Stomach (tissue), 9 donors: Measurements from ENCODE around the gene ADGRG2. TPM values are rescaled to one million over a fixed set of nuclear protein-coding genes. Genes with fewer than 3 reads are reported as not detected.

Experiments
- DNase-seq, 2 donors: peaks; one replicate each; pipeline versions ENCODE4 v3.0.0 to v3.0.0-alpha.2; 2013 to 2019
- H3K27ac ChIP-seq, 5 donors: fragments of 200-600 bp in 4 of 5; sonication (generic) in 4 of 5; one replicate each; pipeline ENCODE4 v1.5.1; 2013 to 2019; ENCODE audit warnings: mild to moderate bottlenecking in 1 of 5, moderate library complexity in 1 of 5
- H3K27me3 ChIP-seq, 3 donors: fragments of 200-600 bp; sonication (generic); one replicate each; pipeline ENCODE4 v1.5.1; 2017 to 2019; ENCODE audit warnings: mixed run types in 1 of 3
- H3K36me3 ChIP-seq, 4 donors: fragments of 200-600 bp; sonication (generic); 1 replicate in 3 of 4; 2 replicates in 1 of 4; pipeline ENCODE4 v1.5.1; 2016 to 2019
- H3K4me1 ChIP-seq, 4 donors: fragments of 200-600 bp; sonication (generic); one replicate each; pipeline ENCODE4 v1.5.1; 2016 to 2019
- H3K4me3 ChIP-seq, 4 donors: fragments of 200-600 bp; sonication (generic) in 3 of 4; one replicate each; pipeline ENCODE4 v1.5.1; 2016 to 2019; ENCODE audit warnings: mild to moderate bottlenecking in 1 of 4
- H3K9me3 ChIP-seq, 4 donors: fragments of 200-600 bp; sonication (generic); one replicate each; pipeline ENCODE4 v1.5.1; 2016 to 2019
- CTCF ChIP-seq, 7 experiments: fragments of 450-650 bp in 4 of 7; fragments of 200-600 bp in 3 of 7; sonication (generic) in 3 of 7; IDR thresholded peaks; one replicate each; pipeline ENCODE4 v1.5.1; 2016 to 2019; ENCODE audit warnings: antibody characterized with exemption in 7 of 7, control low read depth in 2 of 7, mild to moderate bottlenecking in 1 of 7
- EP300 ChIP-seq: sonication (generic); formaldehyde crosslinking; IDR thresholded peaks from one replicate; pipeline ENCODE4 v1.6.1; 2017; ENCODE audit warnings: antibody characterized with exemption
- POLR2A ChIP-seq, 4 donors: fragments of 450-650 bp; IDR thresholded peaks; one replicate each; pipeline ENCODE4 v1.6.1; 2016; ENCODE audit warnings: antibody characterized with exemption in 4 of 4, control low read depth in 2 of 4, mild to moderate bottlenecking in 1 of 4, moderate library complexity in 1 of 4
- POLR2AphosphoS5 ChIP-seq, 3 donors: sonication (generic); formaldehyde crosslinking; IDR thresholded peaks; one replicate each; pipeline ENCODE4 v1.6.1; 2016; ENCODE audit warnings: antibody characterized with exemption in 3 of 3
- WGBS, 5 donors: extraction: QIAGEN DNeasy Blood & Tissue Kit in 3 of 5; methylation state at CpG; one replicate each; pipeline versions ENCODE4 v1.1.5 to v1.1.7; 2013 to 2018; 5-methylcytosine and 5-hydroxymethylcytosine counted together
- intact Hi-C: fragments of 100-400 bp; cut with DNase I; formaldehyde crosslinking; loops from one replicate; pipeline ENCODE4 v1.15.1; 2023; ENCODE audit warnings: low total_unique reads
- polyA plus RNA-seq, 3 donors: library from polyadenylated mRNA; stranded (reverse); fragments of 200-250 nt; gene quantifications; one replicate each; pipeline ENCODE4 v1.2.3, GENCODE V29; 2013
- total RNA-seq, 5 donors: library from RNA; depleted of rRNA; stranded (reverse); fragments of >200 nt; gene quantifications; one replicate each; pipeline versions ENCODE4 v1.1.0 to v1.2.3, GENCODE V29; 2014 to 2016
- donor health status: healthy with polysubstance abuse.
- donor health status: Bipolar disorder and iron deficiency.
- donor health status: healthy.

Gene ADGRG2
- total and polyA plus RNA-seq, 8 donors: 0.29 to 25.0 (median 1.4) TPM

GRCh38 chrX:19122641-19123009 lies 357 bp upstream of the ADGRG2 start:
- H3K4me1 ChIP-seq: peaks cover 0 to 13% (median 4%) of the 10 kb centered on the region in 4 donors
- peak overlapping the region; percentile 43 to 57 (median 52) for H3K4me3 ChIP-seq
- intact Hi-C loops: no loop called here
- H3K27ac ChIP-seq: no peak overlapping the region
- no peak for DNase-seq
- no peaks in the 10 kb centered on the region for H3K9me3 ChIP-seq
- no peak for TF ChIP-seq POLR2A (IDR thresholded peaks at IDR 0.05)
- no peak for TF ChIP-seq POLR2AphosphoS5 (IDR thresholded peaks at IDR 0.05)
- no peak for TF ChIP-seq CTCF (IDR thresholded peaks at IDR 0.05)
- TF ChIP-seq EP300: no peak
- no peaks in the 10 kb centered on the region for H3K36me3 ChIP-seq
- 1 to 41% (median 8%) methylated on average over 5 to 32 of the region's 35 CpGs for WGBS, 5 donors
- peaks cover 6 to 29% (median 19%) of the 10 kb centered on the region in 3 donors for H3K27me3 ChIP-seq

GRCh38 chrX:19121466-19121865 lies 802 bp downstream of the ADGRG2 start:
- Histone ChIP-seq H3K4me3 (peak overlapping the region; percentile 43 to 57 (median 52)), H3K27ac (peak overlapping the region in 2 of 5 donors; percentile 49 to 51), H3K36me3 (no peaks in the 10 kb centered on the region), H3K9me3 (no peaks in the 10 kb centered on the region), H3K27me3 (peaks cover 6 to 29% (median 19%) of the 10 kb centered on the region in 3 donors), H3K4me1 (peaks cover 0 to 13% (median 4%) of the 10 kb centered on the region in 4 donors)
- intact Hi-C loops: no loop called here
- TF ChIP-seq POLR2A (IDR thresholded peaks at IDR 0.05) (no peak), CTCF (IDR thresholded peaks at IDR 0.05) (no peak)
- WGBS, 5 donors: 4 to 36% (median 6%) methylated on average over 3 to 18 of the region's 18 CpGs
- no peak for DNase-seq

GRCh38 chrX:19110642-19111041 lies 11.6 kb downstream of the ADGRG2 start:
- H3K9me3 ChIP-seq: no peaks in the 10 kb centered on the region
- intact Hi-C loops: no loop called here
- peaks cover 0 to 11% (median 0%) of the 10 kb centered on the region in 3 donors for H3K27me3 ChIP-seq
- H3K4me3 ChIP-seq: no peak overlapping the region
- H3K4me1 ChIP-seq: peaks cover 0 to 4% (median 0%) of the 10 kb centered on the region in 4 donors
- WGBS, 5 donors: 87 to 97% (median 95%) methylated on average over 2 of the region's 2 CpGs
- H3K27ac ChIP-seq: no peak overlapping the region
- no peaks in the 10 kb centered on the region for H3K36me3 ChIP-seq
- DNase-seq: no peak
- TF ChIP-seq POLR2AphosphoS5 (IDR thresholded peaks at IDR 0.05) (no peak), CTCF (IDR thresholded peaks at IDR 0.05) (no peak), EP300 (no peak), POLR2A (IDR thresholded peaks at IDR 0.05) (no peak)

GRCh38 chrX:19107035-19107434 lies 15.2 kb downstream of the ADGRG2 start:
- no peak for DNase-seq
- H3K27ac ChIP-seq: no peak overlapping the region
- H3K4me1 ChIP-seq: no peaks in the 10 kb centered on the region
- H3K27me3 ChIP-seq: peaks cover 0 to 2% (median 0%) of the 10 kb centered on the region in 3 donors
- no peak for TF ChIP-seq EP300
- TF ChIP-seq POLR2A (IDR thresholded peaks at IDR 0.05): no peak
- TF ChIP-seq POLR2AphosphoS5 (IDR thresholded peaks at IDR 0.05): no peak
- no peak for TF ChIP-seq CTCF (IDR thresholded peaks at IDR 0.05)
- WGBS, 5 donors: 24 to 49% (median 39%) methylated on average over 3 to 6 of the region's 6 CpGs
- H3K4me3 ChIP-seq: no peak overlapping the region
- H3K36me3 ChIP-seq: no peaks in the 10 kb centered on the region
- intact Hi-C loops: no loop called here
- H3K9me3 ChIP-seq: no peaks in the 10 kb centered on the region
